ENCODE results near the gene KASH5. TPM values are rescaled to one million over a fixed set of nuclear protein-coding genes. Genes with fewer than 3 reads are reported as not detected.

The KASH5 gene
- total RNA-seq, 1 experiment from 2014 or later, result not detected

- Histone ChIP-seq H3K9ac (ENCODE audit: extremely low read depth, insufficient read length, low read length) (no peak overlapping the region), H3K18ac (ENCODE audit: insufficient read length, low read depth, low read length) (no peak overlapping the region), H2BK12ac (ENCODE audit: insufficient read length, low read depth, low read length) (no peak overlapping the region), H4K91ac (ENCODE audit: insufficient read length, low read depth, low read length) (no peak overlapping the region), H3K79me2 (ENCODE audit: insufficient read depth, low read length) (no peaks in the 10 kb centered on the region), H3K4me2 (ENCODE audit: insufficient read depth, insufficient read length, low read length) (no peak overlapping the region), H4K5ac (ENCODE audit: insufficient read length, low read depth, low read length) (no peak overlapping the region), H4K20me1 (ENCODE audit: control insufficient read depth, insufficient read depth, insufficient read length) (no peaks in the 10 kb centered on the region), H3K27me3 (ENCODE audit: insufficient read depth, low read length) (no peaks in the 10 kb centered on the region), H3K27ac (ENCODE audit: insufficient read length, low read depth, low read length) (no peak overlapping the region), H2AK5ac (ENCODE audit: insufficient read length, low read length) (no peak overlapping the region), H4K8ac (replicated peaks; ENCODE audit: insufficient read length, low read depth, low read length) (no peak overlapping the region), H2BK20ac (ENCODE audit: low read depth, low read length, poor library complexity, severe bottlenecking) (no peak overlapping the region), H3K23me2 (ENCODE audit: insufficient read length, low read depth, low read length, poor library complexity, severe bottlenecking) (no peaks in the 10 kb centered on the region), H3K14ac (ENCODE audit: insufficient read depth, low read length) (no peak overlapping the region), H2BK15ac (ENCODE audit: low read depth, low read length) (no peak overlapping the region), H3K4me1 (ENCODE audit: insufficient read depth, low read length) (no peaks in the 10 kb centered on the region), H3K9me3 (ENCODE audit: control insufficient read depth, low read depth, low read length) (no peaks in the 10 kb centered on the region), H2BK5ac (ENCODE audit: insufficient read length, low read length) (no peak overlapping the region), H3K56ac (ENCODE audit: insufficient read length, low read depth, low read length) (no peak overlapping the region), H3K23ac (ENCODE audit: insufficient read length, low read depth, low read length) (no peak overlapping the region), H3K79me1 (ENCODE audit: insufficient read depth, low read depth, low read length, poor library complexity, severe bottlenecking) (no peaks in the 10 kb centered on the region), H2AFZ (ENCODE audit: low read length) (no peak overlapping the region), H3K4ac (ENCODE audit: low read depth, low read length) (no peak overlapping the region), H3T11ph (ENCODE audit: low read length) (no peak overlapping the region), H2BK120ac (ENCODE audit: low read depth, low read length, poor library complexity, severe bottlenecking) (no peak overlapping the region)
- TF ChIP-seq CTCF (conservative IDR thresholded peaks at IDR 0.05), result no peak
- H3K4me3 Mint-ChIP-seq, result no peak overlapping the region
- H3K9me3 Mint-ChIP-seq, result peaks cover 8 to 13% of the 10 kb centered on the region in 2 experiments
- H3K36me3 Mint-ChIP-seq (ENCODE audit: insufficient read depth in 1 of 3, low read depth in 3 of 3), result peaks cover 2 to 6% (median 3%) of the 10 kb centered on the region in 3 experiments; a peak in 4 of 7 replicates
- H3K27me3 Mint-ChIP-seq (ENCODE audit: low read depth), result peaks cover 25% of the 10 kb centered on the region
- peaks cover 4 to 8% of the 10 kb centered on the region in 2 experiments; a peak in 2 of 4 replicates for H3K4me1 Mint-ChIP-seq
- no peak for DNase-seq
- WGBS (ENCODE audit: extremely low coverage, insufficient read length, low lambda C conversion rate), result no CpG with 5 or more reads among the region's 3 CpGs
- no peak overlapping the region; a peak in 1 of 7 replicates for H3K27ac Mint-ChIP-seq
Observed at GRCh38 chr19:49378512-49378911, 9.5 kb upstream of the KASH5 start.
